Measurements from ENCODE around the gene CHCHD3.

Gene CHCHD3

DNA sequence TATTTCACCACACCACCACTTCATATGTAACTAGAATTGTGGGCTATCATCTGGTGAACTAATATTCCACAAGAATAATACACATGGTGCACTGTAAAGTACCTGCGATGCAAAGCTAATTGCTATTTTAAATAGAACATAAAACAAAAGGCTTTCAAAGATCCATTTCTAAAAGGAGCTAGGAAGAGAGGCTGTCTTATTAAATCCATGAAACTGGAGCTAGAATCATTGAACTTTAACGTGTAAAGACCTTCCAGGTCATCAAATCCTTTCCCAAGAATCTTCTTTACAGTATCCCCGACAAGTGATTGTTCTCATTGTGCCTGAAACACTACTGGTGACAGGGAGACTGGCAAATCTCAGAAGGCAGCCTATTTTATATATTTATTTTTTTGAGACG lies 224.9 kb downstream of the CHCHD3 start:
- Histone ChIP-seq H3K36me3 (ENCODE audit: insufficient read depth, low read length) (peaks cover 7% of the 10 kb centered on the region; the same call in 1 of the 2 replicates), H3K4me1 (ENCODE audit: insufficient read depth, low read length, poor library complexity, severe bottlenecking) (no peaks in the 10 kb centered on the region), H4K20me1 (ENCODE audit: insufficient read depth, low read length, poor library complexity, severe bottlenecking) (peaks cover 3% of the 10 kb centered on the region), H3K4me3 (ENCODE audit: low read length, poor library complexity, severe bottlenecking) (no peak overlapping the region), H3K4me2 (ENCODE audit: low read depth, low read length, poor library complexity, severe bottlenecking) (no peak overlapping the region), H3K9me3 (ENCODE audit: insufficient read depth, low read depth, low read length) (no peaks in the 10 kb centered on the region), H3K9ac (ENCODE audit: low read depth, low read length, poor library complexity, severe bottlenecking) (no peak overlapping the region), H3K27me3 (ENCODE audit: insufficient read depth, low read length, poor library complexity, severe bottlenecking) (no peaks in the 10 kb centered on the region), H3K9me2 (replicated peaks; ENCODE audit: low read depth, low read length) (no peaks in the 10 kb centered on the region), H3F3A (ENCODE audit: low read depth) (no peaks in the 10 kb centered on the region), H2AFZ (ENCODE audit: low read length) (no peak overlapping the region), H3K79me2 (ENCODE audit: insufficient read depth, low read length) (no peaks in the 10 kb centered on the region)
- TF ChIP-seq, protein P1, sequence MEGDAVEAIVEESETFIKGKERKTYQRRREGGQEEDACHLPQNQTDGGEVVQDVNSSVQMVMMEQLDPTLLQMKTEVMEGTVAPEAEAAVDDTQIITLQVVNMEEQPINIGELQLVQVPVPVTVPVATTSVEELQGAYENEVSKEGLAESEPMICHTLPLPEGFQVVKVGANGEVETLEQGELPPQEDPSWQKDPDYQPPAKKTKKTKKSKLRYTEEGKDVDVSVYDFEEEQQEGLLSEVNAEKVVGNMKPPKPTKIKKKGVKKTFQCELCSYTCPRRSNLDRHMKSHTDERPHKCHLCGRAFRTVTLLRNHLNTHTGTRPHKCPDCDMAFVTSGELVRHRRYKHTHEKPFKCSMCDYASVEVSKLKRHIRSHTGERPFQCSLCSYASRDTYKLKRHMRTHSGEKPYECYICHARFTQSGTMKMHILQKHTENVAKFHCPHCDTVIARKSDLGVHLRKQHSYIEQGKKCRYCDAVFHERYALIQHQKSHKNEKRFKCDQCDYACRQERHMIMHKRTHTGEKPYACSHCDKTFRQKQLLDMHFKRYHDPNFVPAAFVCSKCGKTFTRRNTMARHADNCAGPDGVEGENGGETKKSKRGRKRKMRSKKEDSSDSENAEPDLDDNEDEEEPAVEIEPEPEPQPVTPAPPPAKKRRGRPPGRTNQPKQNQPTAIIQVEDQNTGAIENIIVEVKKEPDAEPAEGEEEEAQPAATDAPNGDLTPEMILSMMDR (conservative IDR thresholded peaks at IDR 0.05; ENCODE audit: low read length) = no peak
- TF ChIP-seq EZH2phosphoT487 (IDR thresholded peaks at IDR 0.05; ENCODE audit: borderline replicate concordance) = no peak

DNA sequence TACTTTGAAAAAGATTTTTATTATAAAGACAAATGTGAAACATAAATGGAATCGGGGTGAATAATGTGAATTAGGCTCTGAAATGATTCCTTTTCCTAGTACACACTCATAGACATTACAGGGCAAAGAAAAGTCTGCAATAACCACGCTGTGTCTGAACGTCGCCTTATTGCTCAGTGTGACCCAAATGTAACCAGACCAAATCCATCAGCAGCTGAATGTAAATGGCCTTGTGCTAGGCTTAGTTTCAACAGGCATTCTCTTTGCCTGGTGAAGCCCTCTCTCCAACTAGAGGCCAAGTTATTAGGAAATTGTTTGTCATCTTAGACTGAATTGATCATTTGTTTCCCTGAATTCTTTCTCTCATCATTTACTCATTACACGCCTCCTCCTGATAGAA lies 225.5 kb downstream of the CHCHD3 start:
- TF ChIP-seq, protein P1 (conservative IDR thresholded peaks at IDR 0.05; ENCODE audit: low read length) = no peak
- no peak for TF ChIP-seq EZH2phosphoT487 (IDR thresholded peaks at IDR 0.05; ENCODE audit: borderline replicate concordance)
- Histone ChIP-seq H3K4me3 (ENCODE audit: low read length, poor library complexity, severe bottlenecking) (no peak overlapping the region), H3K9ac (ENCODE audit: low read depth, low read length, poor library complexity, severe bottlenecking) (no peak overlapping the region), H3K9me2 (replicated peaks; ENCODE audit: low read depth, low read length) (no peaks in the 10 kb centered on the region), H3F3A (ENCODE audit: low read depth) (no peaks in the 10 kb centered on the region), H3K79me2 (ENCODE audit: insufficient read depth, low read length) (no peaks in the 10 kb centered on the region), H3K4me1 (ENCODE audit: insufficient read depth, low read length, poor library complexity, severe bottlenecking) (no peaks in the 10 kb centered on the region), H3K9me3 (ENCODE audit: insufficient read depth, low read depth, low read length) (no peaks in the 10 kb centered on the region), H2AFZ (ENCODE audit: low read length) (no peak overlapping the region), H3K36me3 (ENCODE audit: insufficient read depth, low read length) (peaks cover 7% of the 10 kb centered on the region; the same call in 1 of the 2 replicates), H3K27me3 (ENCODE audit: insufficient read depth, low read length, poor library complexity, severe bottlenecking) (no peaks in the 10 kb centered on the region), H3K4me2 (ENCODE audit: low read depth, low read length, poor library complexity, severe bottlenecking) (no peak overlapping the region), H4K20me1 (ENCODE audit: insufficient read depth, low read length, poor library complexity, severe bottlenecking) (peaks cover 3% of the 10 kb centered on the region)

DNA sequence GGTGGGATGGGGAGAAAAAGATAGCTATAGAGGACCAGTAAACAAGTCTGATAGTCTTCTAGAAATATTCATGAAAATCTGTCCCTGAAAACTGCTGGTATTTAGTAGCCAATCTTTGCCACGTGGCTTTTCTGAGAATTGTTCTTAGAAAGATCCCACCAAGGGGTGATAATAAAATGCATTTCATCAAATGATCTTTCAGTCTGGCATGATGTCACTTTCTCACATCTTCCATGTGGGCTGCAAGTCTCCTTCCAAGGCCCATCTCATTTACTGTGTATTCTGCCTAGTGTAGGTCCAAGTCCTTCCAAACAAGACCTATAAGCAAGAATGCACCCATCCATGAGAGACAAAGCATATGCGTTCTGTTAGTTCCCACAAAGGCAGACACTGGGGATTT lies 226.0 kb downstream of the CHCHD3 start:
- no peak overlapping the region for H3K4me3 ChIP-seq (ENCODE audit: low read length, poor library complexity, severe bottlenecking)

More for the DNA sequence above, 226.0 kb downstream of the CHCHD3 start:
- H3K4me1 ChIP-seq (ENCODE audit: insufficient read depth, low read length, poor library complexity, severe bottlenecking) = no peaks in the 10 kb centered on the region
- peaks cover 7% of the 10 kb centered on the region; the same call in 1 of the 2 replicates for H3K36me3 ChIP-seq (ENCODE audit: insufficient read depth, low read length)
- no peaks in the 10 kb centered on the region for H3K27me3 ChIP-seq (ENCODE audit: insufficient read depth, low read length, poor library complexity, severe bottlenecking)
- no peak overlapping the region for H3K9ac ChIP-seq (ENCODE audit: low read depth, low read length, poor library complexity, severe bottlenecking)
- no peak overlapping the region for H3K4me2 ChIP-seq (ENCODE audit: low read depth, low read length, poor library complexity, severe bottlenecking)
- H3F3A ChIP-seq (ENCODE audit: low read depth) = no peaks in the 10 kb centered on the region
- peaks cover 3% of the 10 kb centered on the region for H4K20me1 ChIP-seq (ENCODE audit: insufficient read depth, low read length, poor library complexity, severe bottlenecking)
- TF ChIP-seq EZH2phosphoT487 (IDR thresholded peaks at IDR 0.05; ENCODE audit: borderline replicate concordance) = no peak
- TF ChIP-seq, protein P1 (conservative IDR thresholded peaks at IDR 0.05; ENCODE audit: low read length) = no peak
- no peak overlapping the region for H2AFZ ChIP-seq (ENCODE audit: low read length)
- no peaks in the 10 kb centered on the region for H3K9me2 ChIP-seq (replicated peaks; ENCODE audit: low read depth, low read length)
- H3K79me2 ChIP-seq (ENCODE audit: insufficient read depth, low read length) = no peaks in the 10 kb centered on the region
- H3K9me3 ChIP-seq (ENCODE audit: insufficient read depth, low read depth, low read length) = no peaks in the 10 kb centered on the region
